GM13976 (cell line): Measurements from ENCODE around the gene BOD1L1.

Experiments
- DNase-seq: peaks from one replicate; pipeline ENCODE4 v3.0.0; 2012; ENCODE audit warnings: low spot score
- CTCF ChIP-seq: IDR thresholded peaks from 2 replicates; pipeline ENCODE4 v1.5.1; 2012; ENCODE audit warnings: borderline replicate concordance, mild to moderate bottlenecking; ENCODE audit not compliant: insufficient read depth; ENCODE audit errors: extremely low read depth, missing control alignments, control extremely low read depth
- in situ Hi-C: fragments of 300-500 bp; cut with MboI; formaldehyde crosslinking; loops from one replicate; pipeline ENCODE4 v1.12.0; 2022; ENCODE audit warnings: low sequenced_read_pairs, mixed read lengths, inconsistent platforms; ENCODE audit not compliant: unreplicated experiment

Gene BOD1L1

DNA sequence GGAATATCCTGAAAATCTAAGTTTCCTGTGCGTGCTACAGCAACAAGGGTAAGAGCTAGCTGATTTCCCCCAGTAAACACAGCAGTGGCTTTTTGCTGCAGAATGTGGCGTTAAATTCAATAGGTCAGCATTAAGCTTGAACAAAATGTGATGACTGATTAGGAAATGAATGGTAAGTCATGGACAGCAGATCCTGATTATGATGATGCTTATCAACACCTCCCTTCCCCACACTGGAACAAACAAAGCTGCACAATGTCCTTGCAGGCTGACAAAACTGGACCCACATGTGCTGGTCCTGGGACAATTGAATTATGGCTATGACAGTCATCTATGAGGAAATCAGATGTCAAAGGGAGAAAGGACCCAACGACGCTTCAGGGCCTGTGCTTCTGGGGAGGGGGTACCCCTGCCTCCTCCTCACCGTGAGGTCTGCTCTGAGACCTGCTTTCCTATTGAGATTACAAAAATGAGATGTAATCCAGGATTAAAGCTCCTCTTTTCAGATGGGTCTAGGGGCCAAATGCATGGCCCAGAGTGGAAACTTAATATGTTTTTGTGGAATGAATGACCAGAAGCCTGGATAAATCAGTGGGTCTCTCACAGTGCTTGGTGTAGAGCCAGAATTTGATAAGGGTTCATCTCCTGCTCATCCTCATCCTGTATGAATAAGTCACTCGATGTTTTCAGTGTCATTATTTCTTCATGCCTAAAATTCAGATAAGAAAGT, 32.0 kb upstream of the BOD1L1 start:
- no peak for DNase-seq
- in situ Hi-C loops, result no loop called here
- TF ChIP-seq CTCF, result no peak

GRCh38 chr4:13656569-13657405, 29.3 kb upstream of the BOD1L1 start:
- TF ChIP-seq CTCF, result peak; percentile 67
- in situ Hi-C loops, result no loop called here
- peak; percentile 65 for DNase-seq

GRCh38 chr4:13654162-13654797, 26.8 kb upstream of the BOD1L1 start:
- peak; percentile 96 for TF ChIP-seq CTCF
- in situ Hi-C loops, result no loop called here
- peak; percentile 78 for DNase-seq

DNA sequence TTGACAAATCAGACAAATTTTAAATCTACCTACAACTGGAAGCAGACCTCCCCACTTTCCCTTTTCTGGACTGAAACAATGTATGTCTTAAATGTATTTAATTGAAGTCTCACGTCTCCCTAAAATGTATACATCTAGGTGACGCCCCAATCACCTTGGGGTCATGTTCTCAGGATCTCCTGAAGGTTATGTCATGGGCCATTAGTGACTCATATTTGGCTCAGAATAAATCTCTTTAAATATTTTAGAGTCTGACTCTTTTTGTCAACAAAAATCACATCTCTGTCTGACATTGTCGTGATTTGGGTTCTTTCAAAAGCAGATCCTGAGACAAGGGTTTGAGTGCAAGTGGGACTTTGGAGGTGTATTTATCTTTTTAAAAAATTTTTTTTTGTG, 26.2 kb upstream of the BOD1L1 start:
- in situ Hi-C loops, result no loop called here
- no peak for TF ChIP-seq CTCF
- no peak for DNase-seq

DNA sequence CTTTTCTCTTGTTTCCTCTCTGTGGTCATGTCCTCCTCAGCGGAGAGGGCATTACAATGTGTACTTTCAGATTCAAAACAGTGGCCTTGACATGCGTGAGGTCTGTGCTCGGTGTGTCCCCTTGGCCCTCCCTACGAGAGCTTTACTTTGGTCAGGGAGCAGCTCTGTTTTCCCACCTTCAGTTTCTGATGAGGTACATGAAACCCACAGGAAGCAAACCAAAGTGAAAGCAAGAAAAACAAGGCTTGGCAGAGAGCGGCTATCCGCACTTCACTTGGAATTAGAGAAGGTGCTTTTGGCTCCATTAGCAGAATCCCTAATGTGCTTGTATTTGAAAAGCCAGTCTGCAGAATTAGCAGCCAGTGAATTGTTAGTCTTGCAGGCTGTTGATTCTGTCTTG, 19.5 kb upstream of the BOD1L1 start:
- DNase-seq, result peak; percentile 13
- in situ Hi-C loops, result loop anchor here (25.0 kb wide), 1 partner anchor 1515 kb away; no protein-coding TSS in a partner anchor
- no peak for TF ChIP-seq CTCF

GRCh38 chr4:13645075-13645474, 17.6 kb upstream of the BOD1L1 start:
- in situ Hi-C loops, result loop anchor here (25.0 kb wide), 1 partner anchor 1517 kb away; no protein-coding TSS in a partner anchor
- no peak for DNase-seq
- no peak for TF ChIP-seq CTCF
